WTC11 (cell line): Measurements from ENCODE around the gene SMDT1. TPM values are rescaled to one million over a fixed set of nuclear protein-coding genes. Genes with fewer than 3 reads are reported as not detected.
A peak's percentile ranks its signal among the peaks of the same experiment; 100 is the strongest.
"Not testable (repeated sequence)": the region's sequence is repeated elsewhere in the genome, so short reads cannot be mapped to it uniquely, and the experiment has no call there.

Source experiments
- ATAC-seq: fragments of 200-7000 bp; cut with Tn5 transposase; 2 replicates; pipeline ENCODE4 v1.10.0; 2021; ENCODE audit warnings: mild to moderate bottlenecking, moderate library complexity
- CTCF ChIA-PET: fragments of 300-600 bp; sonication (Branson Sonifier 250); formaldehyde crosslinking; loops from one replicate; lab custom pipeline; 2021; ENCODE audit warnings: antibody characterized with exemption; lab: Charles Lee
- POLR2A ChIA-PET: fragments of 350-600 bp; sonication (Branson Sonifier 250); formaldehyde crosslinking; loops from one replicate; lab custom pipeline; 2021; ENCODE audit warnings: antibody characterized with exemption; lab: Charles Lee
- DNase-seq: peaks from one replicate; pipeline ENCODE4 v3.0.0; 2021; ENCODE audit warnings: low spot score
- H3K27ac Mint-ChIP-seq: 2 replicates; pipeline ENCODE4 v1.8.0; 2021; ENCODE audit warnings: mixed read lengths
- H3K27me3 Mint-ChIP-seq: 2 replicates; pipeline ENCODE4 v1.8.0; 2021; ENCODE audit warnings: low read depth, mild to moderate bottlenecking, moderate library complexity, mixed read lengths
- H3K36me3 Mint-ChIP-seq: 2 replicates; pipeline ENCODE4 v1.8.0; 2021; ENCODE audit warnings: mixed read lengths
- H3K4me1 Mint-ChIP-seq: 2 replicates; pipeline ENCODE4 v1.8.0; 2022; ENCODE audit warnings: mixed read lengths
- H3K4me3 Mint-ChIP-seq: 2 replicates; pipeline ENCODE4 v1.8.0; 2021; ENCODE audit warnings: mild to moderate bottlenecking, moderate library complexity, mixed read lengths
- H3K9me3 Mint-ChIP-seq: 2 replicates; pipeline ENCODE4 v1.8.0; 2021; ENCODE audit warnings: mixed read lengths
- ARID4B ChIP-seq: sonication (generic); formaldehyde crosslinking; IDR thresholded peaks from 2 replicates; pipeline ENCODE4 v1.8.0; 2023; ENCODE audit warnings: missing genetic modification reagents, mild to moderate bottlenecking, borderline replicate concordance
- ATF3 ChIP-seq: sonication (generic); formaldehyde crosslinking; conservative IDR thresholded peaks from 2 replicates; pipeline ENCODE4 v1.8.1; 2022; ENCODE audit warnings: mild to moderate bottlenecking, missing genetic modification reagents
- CBFB ChIP-seq: sonication (generic); formaldehyde crosslinking; IDR thresholded peaks from 2 replicates; pipeline ENCODE4 v1.8.1; 2022; ENCODE audit warnings: mild to moderate bottlenecking, low read depth, missing genetic modification reagents
- CREM ChIP-seq: sonication (generic); formaldehyde crosslinking; IDR thresholded peaks from 2 replicates; pipeline ENCODE4 v1.8.1; 2022; ENCODE audit warnings: mild to moderate bottlenecking, missing genetic modification reagents, moderate library complexity
- IRF1 ChIP-seq: sonication (generic); formaldehyde crosslinking; IDR thresholded peaks from 2 replicates; pipeline ENCODE4 v1.8.0; 2023; ENCODE audit warnings: missing genetic modification reagents
- IRF2 ChIP-seq: sonication (generic); formaldehyde crosslinking; IDR thresholded peaks from 2 replicates; pipeline ENCODE4 v1.8.0; 2022; ENCODE audit warnings: low read depth, missing genetic modification reagents, borderline replicate concordance
- JAZF1 ChIP-seq: fragments of 250-450 bp; sonication (Bioruptor Pico); IDR thresholded peaks from 2 replicates; pipeline ENCODE4 v1.9.0; 2021; ENCODE audit warnings: moderate library complexity, mild to moderate bottlenecking, inconsistent platforms
- NR3C1 ChIP-seq: sonication (generic); formaldehyde crosslinking; conservative IDR thresholded peaks from 2 replicates; pipeline ENCODE4 v1.8.1; 2023; ENCODE audit warnings: low read depth, mild to moderate bottlenecking, missing genetic modification reagents
- SMAD3 ChIP-seq: sonication (generic); formaldehyde crosslinking; IDR thresholded peaks from 2 replicates; pipeline ENCODE4 v1.8.0; 2022; ENCODE audit warnings: missing genetic modification reagents, mild to moderate bottlenecking, borderline replicate concordance
- SMAD4 ChIP-seq: sonication (generic); formaldehyde crosslinking; IDR thresholded peaks from 2 replicates; pipeline ENCODE4 v1.8.0; 2022; ENCODE audit warnings: mild to moderate bottlenecking, missing genetic modification reagents
- SOX15 ChIP-seq: fragments of 250-450 bp; sonication (Bioruptor Pico); IDR thresholded peaks from 2 replicates; pipeline ENCODE4 v1.9.0; 2021; ENCODE audit warnings: mild to moderate bottlenecking
- STAT6 ChIP-seq: sonication (generic); formaldehyde crosslinking; conservative IDR thresholded peaks from 2 replicates; pipeline ENCODE4 v1.8.1; 2023; ENCODE audit warnings: mild to moderate bottlenecking, low read depth, missing genetic modification reagents, moderate library complexity
- TEAD4 ChIP-seq: sonication (generic); formaldehyde crosslinking; IDR thresholded peaks from 2 replicates; pipeline ENCODE4 v1.8.0; 2022; ENCODE audit warnings: mild to moderate bottlenecking, missing genetic modification reagents
- ZNF219 ChIP-seq: sonication (generic); formaldehyde crosslinking; IDR thresholded peaks from 2 replicates; pipeline ENCODE4 v1.8.0; 2023; ENCODE audit warnings: missing genetic modification reagents, mild to moderate bottlenecking, borderline replicate concordance
- ZSCAN18 ChIP-seq: fragments of 250-450 bp; sonication (Bioruptor Pico); IDR thresholded peaks from 2 replicates; pipeline ENCODE4 v2.1.2; 2022; ENCODE audit warnings: mild to moderate bottlenecking, moderate library complexity
- total RNA-seq: library from RNA; stranded (reverse); gene quantifications from 3 replicates; pipeline ENCODE4 v1.2.3, GENCODE V29; 2021
- TF ChIP-seq, protein P1 (sequence below): sonication (generic); formaldehyde crosslinking; IDR thresholded peaks from 2 replicates; pipeline ENCODE4 v1.8.0; 2022; ENCODE audit warnings: mild to moderate bottlenecking, missing genetic modification reagents
- TF ChIP-seq, protein P2 (sequence below): fragments of 250-450 bp; sonication (Bioruptor Pico); IDR thresholded peaks from 2 replicates; pipeline ENCODE4 v1.9.0; 2021; ENCODE audit warnings: mild to moderate bottlenecking
- TF ChIP-seq, protein P3 (sequence below): sonication (generic); formaldehyde crosslinking; IDR thresholded peaks from 2 replicates; pipeline ENCODE4 v1.8.0; 2022; ENCODE audit warnings: mild to moderate bottlenecking, missing genetic modification reagents

Gene SMDT1
- total RNA-seq, 1 experiment from 2014 or later = 39.9 TPM

GRCh38 chr22:42116848-42117424 is 37.4 kb downstream of the SMDT1 start:
- ATAC-seq (peak; percentile 72), DNase-seq (peak; percentile 62)
- ChIA-PET POLR2A (interaction anchor here (0.6 kb wide), 1 partner anchor 126 kb away, joined by 4 read pairs; no protein-coding TSS in a partner anchor), CTCF (interaction anchor here (0.5 to 2.5 kb wide), 45 partner anchors 14 to 420 kb away, joined by 3 to 54 read pairs (median 4); partner anchors contain the start of genes CENPM, NAGA, NDUFA6 and SEPTIN3)
- peaks cover 11% of the 10 kb centered on the region for H3K4me1 Mint-ChIP-seq
- H3K4me3 Mint-ChIP-seq = no peak overlapping the region
- H3K27me3 Mint-ChIP-seq = peaks cover 31% of the 10 kb centered on the region
- H3K9me3 Mint-ChIP-seq = peaks cover 13% of the 10 kb centered on the region
- H3K27ac Mint-ChIP-seq = no peak overlapping the region
- no peak for TF ChIP-seq JAZF1 (CRISPR knock-in tag)
- TF ChIP-seq, protein P1, sequence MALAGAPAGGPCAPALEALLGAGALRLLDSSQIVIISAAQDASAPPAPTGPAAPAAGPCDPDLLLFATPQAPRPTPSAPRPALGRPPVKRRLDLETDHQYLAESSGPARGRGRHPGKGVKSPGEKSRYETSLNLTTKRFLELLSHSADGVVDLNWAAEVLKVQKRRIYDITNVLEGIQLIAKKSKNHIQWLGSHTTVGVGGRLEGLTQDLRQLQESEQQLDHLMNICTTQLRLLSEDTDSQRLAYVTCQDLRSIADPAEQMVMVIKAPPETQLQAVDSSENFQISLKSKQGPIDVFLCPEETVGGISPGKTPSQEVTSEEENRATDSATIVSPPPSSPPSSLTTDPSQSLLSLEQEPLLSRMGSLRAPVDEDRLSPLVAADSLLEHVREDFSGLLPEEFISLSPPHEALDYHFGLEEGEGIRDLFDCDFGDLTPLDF (CRISPR knock-in tag) = no peak
- TF ChIP-seq ZSCAN18 = no peak
- TF ChIP-seq, protein P2, sequence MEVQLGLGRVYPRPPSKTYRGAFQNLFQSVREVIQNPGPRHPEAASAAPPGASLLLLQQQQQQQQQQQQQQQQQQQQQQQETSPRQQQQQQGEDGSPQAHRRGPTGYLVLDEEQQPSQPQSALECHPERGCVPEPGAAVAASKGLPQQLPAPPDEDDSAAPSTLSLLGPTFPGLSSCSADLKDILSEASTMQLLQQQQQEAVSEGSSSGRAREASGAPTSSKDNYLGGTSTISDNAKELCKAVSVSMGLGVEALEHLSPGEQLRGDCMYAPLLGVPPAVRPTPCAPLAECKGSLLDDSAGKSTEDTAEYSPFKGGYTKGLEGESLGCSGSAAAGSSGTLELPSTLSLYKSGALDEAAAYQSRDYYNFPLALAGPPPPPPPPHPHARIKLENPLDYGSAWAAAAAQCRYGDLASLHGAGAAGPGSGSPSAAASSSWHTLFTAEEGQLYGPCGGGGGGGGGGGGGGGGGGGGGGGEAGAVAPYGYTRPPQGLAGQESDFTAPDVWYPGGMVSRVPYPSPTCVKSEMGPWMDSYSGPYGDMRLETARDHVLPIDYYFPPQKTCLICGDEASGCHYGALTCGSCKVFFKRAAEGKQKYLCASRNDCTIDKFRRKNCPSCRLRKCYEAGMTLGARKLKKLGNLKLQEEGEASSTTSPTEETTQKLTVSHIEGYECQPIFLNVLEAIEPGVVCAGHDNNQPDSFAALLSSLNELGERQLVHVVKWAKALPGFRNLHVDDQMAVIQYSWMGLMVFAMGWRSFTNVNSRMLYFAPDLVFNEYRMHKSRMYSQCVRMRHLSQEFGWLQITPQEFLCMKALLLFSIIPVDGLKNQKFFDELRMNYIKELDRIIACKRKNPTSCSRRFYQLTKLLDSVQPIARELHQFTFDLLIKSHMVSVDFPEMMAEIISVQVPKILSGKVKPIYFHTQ = no peak
- TF ChIP-seq TEAD4 (CRISPR knock-in tag) = no peak
- no peak for TF ChIP-seq SMAD3 (CRISPR knock-in tag)
- TF ChIP-seq ZNF219 (CRISPR knock-in tag) = no peak
- no peak for TF ChIP-seq ATF3 (CRISPR knock-in tag)
- TF ChIP-seq STAT6 (CRISPR knock-in tag) = no peak
- no peak for TF ChIP-seq NR3C1 (CRISPR knock-in tag)
- no peak for TF ChIP-seq CBFB (CRISPR knock-in tag)
- no peak for TF ChIP-seq IRF2 (CRISPR knock-in tag)
- no peak for TF ChIP-seq SOX15 (CRISPR knock-in tag)
- TF ChIP-seq IRF1 (CRISPR knock-in tag) = no peak
- no peak for TF ChIP-seq SMAD4
- no peak for TF ChIP-seq CREM
- TF ChIP-seq ARID4B (CRISPR knock-in tag) = no peak
- TF ChIP-seq, protein P3, sequence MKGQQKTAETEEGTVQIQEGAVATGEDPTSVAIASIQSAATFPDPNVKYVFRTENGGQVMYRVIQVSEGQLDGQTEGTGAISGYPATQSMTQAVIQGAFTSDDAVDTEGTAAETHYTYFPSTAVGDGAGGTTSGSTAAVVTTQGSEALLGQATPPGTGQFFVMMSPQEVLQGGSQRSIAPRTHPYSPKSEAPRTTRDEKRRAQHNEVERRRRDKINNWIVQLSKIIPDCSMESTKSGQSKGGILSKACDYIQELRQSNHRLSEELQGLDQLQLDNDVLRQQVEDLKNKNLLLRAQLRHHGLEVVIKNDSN (CRISPR knock-in tag) = no peak
- peaks cover 7% of the 10 kb centered on the region for H3K36me3 Mint-ChIP-seq

DNA sequence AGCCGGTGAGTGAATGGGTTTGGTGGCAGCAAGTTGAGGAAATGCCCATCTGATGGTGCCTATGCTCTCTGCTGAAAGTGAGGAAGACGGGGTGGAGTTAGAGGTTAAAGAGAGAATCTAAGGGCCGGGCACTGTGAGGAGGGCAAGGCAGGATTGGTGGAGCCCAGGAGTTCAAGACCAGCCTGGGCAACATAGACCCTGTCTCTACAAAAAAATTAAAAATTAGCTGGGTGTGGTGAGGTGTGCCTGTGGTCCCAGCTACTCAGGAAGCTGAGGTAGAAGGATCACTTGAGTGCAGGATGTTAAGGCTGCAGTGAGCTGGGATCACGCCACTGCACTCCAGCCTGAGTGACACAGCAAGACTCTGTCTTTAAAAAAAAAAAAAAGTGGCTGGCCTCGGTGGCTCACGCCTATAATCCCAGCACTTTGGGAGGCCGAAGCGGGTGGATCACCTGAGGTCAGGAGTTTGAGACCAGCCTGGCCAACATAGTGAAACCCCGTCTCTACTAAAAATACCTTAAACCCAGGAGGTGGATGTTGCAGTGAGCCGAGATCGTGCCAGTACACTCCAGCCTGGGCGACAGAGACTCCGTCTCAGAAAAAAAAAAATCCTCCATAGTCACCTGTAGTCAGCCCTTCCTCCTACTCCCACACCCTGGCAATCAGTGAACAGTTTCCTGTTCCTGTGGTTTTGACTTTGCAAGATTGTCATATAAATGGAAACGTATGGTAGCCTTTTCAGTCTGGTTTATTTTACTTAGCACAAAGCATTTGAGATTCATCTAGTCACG is 40.9 kb downstream of the SMDT1 start:
- H3K27ac Mint-ChIP-seq, POLR2A ChIA-PET: not testable (repeated sequence)
- CTCF ChIA-PET = interaction anchor here (0.7 kb wide), 1 partner anchor 155 kb away, joined by 3 read pairs; no protein-coding TSS in a partner anchor

More for the DNA sequence above, 40.9 kb downstream of the SMDT1 start:
- H3K9me3 Mint-ChIP-seq, DNase-seq, H3K36me3 Mint-ChIP-seq, H3K4me1 Mint-ChIP-seq, ATAC-seq, H3K4me3 Mint-ChIP-seq: not testable (repeated sequence)
- peaks cover 27% of the 10 kb centered on the region for H3K27me3 Mint-ChIP-seq
